OCI-LY7 (cell line): ENCODE results near the gene MAP1B. TPM values are rescaled to one million over a fixed set of nuclear protein-coding genes. Genes with fewer than 3 reads are reported as not detected.

ENCODE experiments used
- BruUV-seq: library from RNA; stranded (reverse); fragments of 400-500 nt; replicated peaks from 2 replicates; lab custom pipeline; 2021; lab: Mats Ljungman, UMichigan
- CTCF ChIA-PET: fragments of 300-600 bp; sonication (Branson Sonifier 250); formaldehyde crosslinking; loops from one replicate; lab custom pipeline; 2022; ENCODE audit warnings: antibody characterized with exemption; ENCODE audit not compliant: unreplicated experiment; lab: Charles Lee
- POLR2A ChIA-PET: fragments of 300-600 bp; sonication (Branson Sonifier 250); formaldehyde crosslinking; loops from one replicate; lab custom pipeline; 2022; ENCODE audit warnings: antibody characterized with exemption; lab: Charles Lee
- DNase-seq: peaks from one replicate; pipeline ENCODE4 v3.0.0-alpha.2; 2015; ENCODE audit warnings: low spot score
- H2AFZ ChIP-seq: fragments of 200-600 bp; sonication (generic), shearing (Covaris generic); 2 replicates; pipeline ENCODE4 v1.6.1; 2014; ENCODE audit warnings: mild to moderate bottlenecking, antibody characterized with exemption, low read length, moderate library complexity
- H3K27ac ChIP-seq: fragments of 200-600 bp; sonication (generic); 2 replicates; pipeline ENCODE4 v1.5.1; 2014; ENCODE audit warnings: mixed run types, low read depth, mild to moderate bottlenecking, moderate library complexity, low read length, inconsistent platforms; ENCODE audit not compliant: poor library complexity, severe bottlenecking
- H3K36me3 ChIP-seq: fragments of 200-600 bp; sonication (generic); 2 replicates; pipeline ENCODE4 v1.6.1; 2014; ENCODE audit warnings: mild to moderate bottlenecking, antibody characterized with exemption, low read length, moderate library complexity, mixed read lengths; ENCODE audit not compliant: insufficient read depth
- H3K4me1 ChIP-seq: fragments of 200-600 bp; sonication (generic); 2 replicates; pipeline ENCODE4 v1.5.1; 2014; ENCODE audit warnings: mild to moderate bottlenecking, low read length; ENCODE audit not compliant: insufficient read depth, poor library complexity, severe bottlenecking
- H3K4me2 ChIP-seq: fragments of 200-600 bp; sonication (generic); 2 replicates; pipeline ENCODE4 v1.6.1; 2014; ENCODE audit warnings: mild to moderate bottlenecking, low read length
- H3K4me3 ChIP-seq: fragments of 200-600 bp; sonication (generic); 2 replicates; pipeline ENCODE4 v1.5.1; 2014; ENCODE audit warnings: mild to moderate bottlenecking, low read depth, low read length; ENCODE audit not compliant: poor library complexity, severe bottlenecking
- H3K79me2 ChIP-seq: fragments of 200-600 bp; sonication (generic); 2 replicates; pipeline ENCODE4 v1.6.1; 2016; ENCODE audit warnings: low read depth, mild to moderate bottlenecking, low read length, moderate library complexity, mixed read lengths; ENCODE audit not compliant: insufficient read depth
- H3K9me2 ChIP-seq: fragments of 200-600 bp; sonication (generic); 2 replicates; pipeline ENCODE4 v1.6.1; 2016; ENCODE audit warnings: mild to moderate bottlenecking, low read length, mixed read lengths; ENCODE audit not compliant: insufficient read depth
- H3K9me3 ChIP-seq: fragments of 200-600 bp; sonication (generic); 2 replicates; pipeline ENCODE4 v1.6.1; 2014; ENCODE audit warnings: mild to moderate bottlenecking, mixed run types, low read length, mixed read lengths
- H4K20me1 ChIP-seq: fragments of 200-600 bp; sonication (generic); 2 replicates; pipeline ENCODE4 v1.6.1; 2014; ENCODE audit warnings: mild to moderate bottlenecking, antibody characterized with exemption, low read length, moderate library complexity, mixed read lengths; ENCODE audit not compliant: insufficient read depth
- EZH2phosphoT487 ChIP-seq: fragments of 200-600 bp; sonication (generic); IDR thresholded peaks from 2 replicates; pipeline ENCODE4 v1.6.1; 2018; ENCODE audit warnings: low read depth, borderline replicate concordance, mild to moderate bottlenecking, mixed run types, antibody characterized with exemption, low read length, moderate library complexity, mixed read lengths
- intact Hi-C: fragments of 100-400 bp; cut with micrococcal nuclease; formaldehyde crosslinking; loops from one replicate; pipeline ENCODE4 v1.10.0; 2022; ENCODE audit not compliant: unreplicated experiment
- total RNA-seq, 2 experiments: library from RNA; depleted of rRNA in 1 of 2; stranded (reverse); fragments of >200 nt in 1 of 2; shearing (Covaris generic) in 1 of 2; gene quantifications; 2 replicates each; pipeline ENCODE4 v1.2.3, GENCODE V29; 2014 to 2022
- TF ChIP-seq, protein P1 (sequence below): fragments of 200-600 bp; sonication (generic); conservative IDR thresholded peaks from 2 replicates; pipeline ENCODE4 v1.5.1; 2014; ENCODE audit warnings: mild to moderate bottlenecking, antibody characterized with exemption, low read length, moderate library complexity, mixed read lengths

The MAP1B gene
- total RNA-seq, 2 experiments from 2014 or later: not detected

DNA sequence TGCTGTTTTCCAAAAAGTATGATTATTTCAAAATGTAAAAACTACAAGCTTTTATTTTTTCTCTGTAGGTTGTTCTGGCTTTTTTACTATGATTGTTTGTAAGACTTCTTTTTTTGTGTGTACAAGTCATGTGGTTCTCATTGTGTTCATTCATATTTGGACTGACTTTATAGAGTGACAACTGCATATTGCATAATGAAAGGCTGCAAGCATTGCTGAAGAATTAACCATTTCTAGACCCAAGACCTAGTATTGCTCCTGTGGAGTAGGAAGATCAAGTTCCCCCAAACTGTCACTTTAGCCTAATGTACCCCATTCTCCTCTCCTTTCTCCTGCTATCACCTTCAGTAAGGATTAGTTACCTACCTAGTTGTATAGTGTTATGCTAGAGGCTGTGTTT lies 10.0 kb downstream of the MAP1B start:
- no peak overlapping the region for H3K27ac ChIP-seq
- intact Hi-C loops: no loop called here
- no peaks in the 10 kb centered on the region for H3K9me2 ChIP-seq
- POLR2A ChIA-PET: no interaction called here
- no peak for DNase-seq
- H3K9me3 ChIP-seq: no peaks in the 10 kb centered on the region
- H3K4me3 ChIP-seq: no peak overlapping the region
- H3K79me2 ChIP-seq: no peaks in the 10 kb centered on the region
- TF ChIP-seq, protein P1, sequence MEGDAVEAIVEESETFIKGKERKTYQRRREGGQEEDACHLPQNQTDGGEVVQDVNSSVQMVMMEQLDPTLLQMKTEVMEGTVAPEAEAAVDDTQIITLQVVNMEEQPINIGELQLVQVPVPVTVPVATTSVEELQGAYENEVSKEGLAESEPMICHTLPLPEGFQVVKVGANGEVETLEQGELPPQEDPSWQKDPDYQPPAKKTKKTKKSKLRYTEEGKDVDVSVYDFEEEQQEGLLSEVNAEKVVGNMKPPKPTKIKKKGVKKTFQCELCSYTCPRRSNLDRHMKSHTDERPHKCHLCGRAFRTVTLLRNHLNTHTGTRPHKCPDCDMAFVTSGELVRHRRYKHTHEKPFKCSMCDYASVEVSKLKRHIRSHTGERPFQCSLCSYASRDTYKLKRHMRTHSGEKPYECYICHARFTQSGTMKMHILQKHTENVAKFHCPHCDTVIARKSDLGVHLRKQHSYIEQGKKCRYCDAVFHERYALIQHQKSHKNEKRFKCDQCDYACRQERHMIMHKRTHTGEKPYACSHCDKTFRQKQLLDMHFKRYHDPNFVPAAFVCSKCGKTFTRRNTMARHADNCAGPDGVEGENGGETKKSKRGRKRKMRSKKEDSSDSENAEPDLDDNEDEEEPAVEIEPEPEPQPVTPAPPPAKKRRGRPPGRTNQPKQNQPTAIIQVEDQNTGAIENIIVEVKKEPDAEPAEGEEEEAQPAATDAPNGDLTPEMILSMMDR: no peak
- no peak for TF ChIP-seq EZH2phosphoT487
- no peaks in the 10 kb centered on the region for H3K36me3 ChIP-seq
- CTCF ChIA-PET: no interaction called here
- BruUV-seq: no TSS peak
- H4K20me1 ChIP-seq: no peaks in the 10 kb centered on the region
- H2AFZ ChIP-seq: no peak overlapping the region
- H3K4me1 ChIP-seq: no peaks in the 10 kb centered on the region
- no peak overlapping the region for H3K4me2 ChIP-seq

DNA sequence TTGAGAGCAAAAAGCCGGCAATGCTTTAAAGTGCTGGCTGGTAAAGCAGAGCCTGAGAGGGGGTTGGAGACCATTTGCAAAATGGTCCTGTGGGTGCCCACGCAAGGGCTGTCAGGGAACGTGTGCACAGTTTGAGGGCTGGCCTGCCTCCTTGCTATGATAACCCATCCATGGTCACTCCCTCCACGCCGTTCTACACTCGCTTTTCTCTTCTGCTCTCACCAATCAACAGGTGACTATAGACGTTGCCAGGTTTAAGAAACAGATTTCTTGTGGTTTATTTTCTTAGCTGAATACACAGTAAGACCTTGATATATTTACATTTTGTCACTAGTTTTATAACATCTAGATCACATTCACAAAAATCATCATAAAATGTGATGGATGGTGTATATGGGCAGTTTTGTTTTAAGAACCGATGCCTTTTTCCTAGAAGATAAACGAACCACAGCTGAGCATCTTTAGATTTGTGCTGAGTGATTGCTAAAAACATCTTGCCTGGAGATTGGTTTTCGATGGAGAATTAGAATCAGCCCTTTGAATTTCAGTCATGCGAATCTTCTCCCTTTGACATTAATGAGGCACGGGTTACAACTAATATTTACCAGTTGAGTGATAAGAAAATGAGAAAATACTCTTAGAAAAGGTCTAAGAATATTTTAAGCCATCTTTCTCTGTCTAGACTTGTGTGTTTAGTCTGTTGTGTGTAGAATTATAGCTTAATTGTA lies 13.9 kb downstream of the MAP1B start:
- Histone ChIP-seq H3K9me3 (no peaks in the 10 kb centered on the region), H3K79me2 (no peaks in the 10 kb centered on the region), H4K20me1 (no peaks in the 10 kb centered on the region), H3K36me3 (no peaks in the 10 kb centered on the region), H2AFZ (no peak overlapping the region), H3K27ac (no peak overlapping the region), H3K4me3 (no peak overlapping the region), H3K4me1 (no peaks in the 10 kb centered on the region), H3K4me2 (no peak overlapping the region), H3K9me2 (no peaks in the 10 kb centered on the region)
- BruUV-seq: no TSS peak
- intact Hi-C loops: no loop called here
- no peak for DNase-seq
- POLR2A ChIA-PET: no interaction called here
- CTCF ChIA-PET: no interaction called here
- TF ChIP-seq, protein P1: no peak
- no peak for TF ChIP-seq EZH2phosphoT487

- TF ChIP-seq, protein P1: no peak
- TF ChIP-seq EZH2phosphoT487: no peak
- Histone ChIP-seq H4K20me1 (no peaks in the 10 kb centered on the region), H3K9me3 (no peaks in the 10 kb centered on the region), H3K4me2 (no peak overlapping the region), H3K9me2 (no peaks in the 10 kb centered on the region), H3K36me3 (no peaks in the 10 kb centered on the region), H3K27ac (no peak overlapping the region), H3K4me3 (no peak overlapping the region), H3K79me2 (no peaks in the 10 kb centered on the region), H2AFZ (no peak overlapping the region), H3K4me1 (no peaks in the 10 kb centered on the region)
- intact Hi-C loops: no loop called here
- ChIA-PET POLR2A (interaction anchor here (1.4 kb wide), 1 partner anchor 10 kb away, joined by 4 read pairs; no protein-coding TSS in a partner anchor), CTCF (no interaction called here)
- DNase-seq: no peak
- no TSS peak for BruUV-seq
These were observed 14.6 kb downstream of the MAP1B start for GRCh38 chr5:72121780-72122445.
